BLaER1 treated with 17β-estradiol and CSF1 and Interleukin-3, amounts not matched to agents 10 nM and 100 nM (cell line): ENCODE results near the gene ACTN3.

Experiments
- H3K27ac ChIP-seq, 11 experiments: shearing (Covaris generic); formaldehyde crosslinking; 2 replicates each; pipeline ENCODE4 v1.8.1; 2022
- H3K27me3 ChIP-seq, 11 experiments: shearing (Covaris generic); formaldehyde crosslinking; 2 replicates each; pipeline ENCODE4 v1.8.1; 2022
- H3K36me3 ChIP-seq, 11 experiments: shearing (Covaris generic); formaldehyde crosslinking; 2 replicates each; pipeline ENCODE4 v1.8.1; 2022
- H3K4me1 ChIP-seq, 10 experiments: shearing (Covaris generic); formaldehyde crosslinking; 2 replicates each; pipeline ENCODE4 v1.8.1; 2022
- H3K4me2 ChIP-seq, 11 experiments: shearing (Covaris generic); formaldehyde crosslinking; 2 replicates each; pipeline ENCODE4 v1.8.1; 2022
- H3K4me3 ChIP-seq, 10 experiments: shearing (Covaris generic); formaldehyde crosslinking; 2 replicates each; pipeline ENCODE4 v1.8.1; 2022
- H3K9ac ChIP-seq, 11 experiments: shearing (Covaris generic); formaldehyde crosslinking; 2 replicates each; pipeline ENCODE4 v1.8.1; 2022
- H3K9me3 ChIP-seq, 11 experiments: shearing (Covaris generic); formaldehyde crosslinking; replicated peaks in 1 of 11; 2 replicates each; pipeline ENCODE4 v1.8.1; 2022
- H4K20me1 ChIP-seq, 11 experiments: shearing (Covaris generic); formaldehyde crosslinking; 2 replicates each; pipeline ENCODE4 v1.8.1; 2022
- Cebpa-rat ChIP-seq, 11 experiments: shearing (Covaris generic); IDR thresholded peaks; 2 replicates each; pipeline ENCODE4 v1.8.1; 2022

Gene ACTN3

GRCh38 chr11:66559866-66560676 lies 13.4 kb downstream of the ACTN3 start:
- H3K9me3 ChIP-seq = no peaks in the 10 kb centered on the region
- H3K27me3 ChIP-seq = no peaks in the 10 kb centered on the region; a peak in 1 of 22 replicates
- H3K4me2 ChIP-seq = no peak overlapping the region
- no peak for TF ChIP-seq Cebpa-rat (IDR thresholded peaks at IDR 0.05)
- no peak overlapping the region for H3K9ac ChIP-seq
- peaks cover 0 to 4% (median 0%) of the 10 kb centered on the region in 11 experiments; a peak in 1 of 22 replicates for H4K20me1 ChIP-seq
- H3K36me3 ChIP-seq = no peaks in the 10 kb centered on the region
- no peak overlapping the region for H3K4me3 ChIP-seq
- H3K4me1 ChIP-seq = no peaks in the 10 kb centered on the region
- no peak overlapping the region for H3K27ac ChIP-seq

GRCh38 chr11:66561178-66561974 lies 14.7 kb downstream of the ACTN3 start:
- H3K4me3 ChIP-seq = no peak overlapping the region
- no peaks in the 10 kb centered on the region for H3K36me3 ChIP-seq
- peaks cover 0 to 4% (median 0%) of the 10 kb centered on the region in 11 experiments; a peak in 1 of 22 replicates for H4K20me1 ChIP-seq
- H3K9ac ChIP-seq = no peak overlapping the region
- no peaks in the 10 kb centered on the region for H3K4me1 ChIP-seq
- TF ChIP-seq Cebpa-rat (IDR thresholded peaks at IDR 0.05) = no peak
- H3K27ac ChIP-seq = no peak overlapping the region
- no peaks in the 10 kb centered on the region for H3K9me3 ChIP-seq
- H3K4me2 ChIP-seq = no peak overlapping the region
- H3K27me3 ChIP-seq = peaks cover 0 to 11% (median 5%) of the 10 kb centered on the region in 11 experiments; a peak in 16 of 22 replicates

- H3K27ac ChIP-seq = no peak overlapping the region
- TF ChIP-seq Cebpa-rat (IDR thresholded peaks at IDR 0.05) = no peak
- H3K4me3 ChIP-seq = no peak overlapping the region
- H3K36me3 ChIP-seq = no peaks in the 10 kb centered on the region
- peaks cover 0 to 4% (median 0%) of the 10 kb centered on the region in 11 experiments; a peak in 1 of 22 replicates for H4K20me1 ChIP-seq
- H3K4me2 ChIP-seq = no peak overlapping the region
- H3K9me3 ChIP-seq = no peaks in the 10 kb centered on the region
- H3K9ac ChIP-seq = no peak overlapping the region
- no peaks in the 10 kb centered on the region for H3K4me1 ChIP-seq
- H3K27me3 ChIP-seq = peaks cover 3 to 16% (median 11%) of the 10 kb centered on the region in 11 experiments; a peak in 21 of 22 replicates
Measured at GRCh38 chr11:66561975-66562248, 15.2 kb downstream of the ACTN3 start.

GRCh38 chr11:66562275-66562674 lies 15.6 kb downstream of the ACTN3 start:
- Histone ChIP-seq H3K4me2 (no peak overlapping the region), H3K4me3 (no peak overlapping the region), H3K4me1 (no peaks in the 10 kb centered on the region), H3K9ac (no peak overlapping the region), H4K20me1 (peaks cover 0 to 4% (median 0%) of the 10 kb centered on the region in 11 experiments; a peak in 1 of 22 replicates), H3K36me3 (no peaks in the 10 kb centered on the region), H3K27ac (no peak overlapping the region), H3K27me3 (peaks cover 6 to 20% (median 14%) of the 10 kb centered on the region in 11 experiments), H3K9me3 (peaks cover 0 to 2% (median 0%) of the 10 kb centered on the region in 11 experiments; a peak in 2 of 22 replicates)
- no peak for TF ChIP-seq Cebpa-rat (IDR thresholded peaks at IDR 0.05)

- Histone ChIP-seq H3K36me3 (no peaks in the 10 kb centered on the region), H3K9ac (no peak overlapping the region), H3K27me3 (peaks cover 14 to 28% (median 22%) of the 10 kb centered on the region in 11 experiments), H3K4me3 (no peak overlapping the region), H4K20me1 (peaks cover 0 to 12% (median 0%) of the 10 kb centered on the region in 11 experiments; a peak in 2 of 22 replicates), H3K4me1 (no peaks in the 10 kb centered on the region), H3K9me3 (peaks cover 0 to 10% (median 0%) of the 10 kb centered on the region in 11 experiments; a peak in 5 of 22 replicates), H3K4me2 (no peak overlapping the region), H3K27ac (no peak overlapping the region)
- TF ChIP-seq Cebpa-rat (IDR thresholded peaks at IDR 0.05) = no peak
Measured at GRCh38 chr11:66562907-66563583, 16.3 kb downstream of the ACTN3 start.

GRCh38 chr11:66563832-66564231 lies 17.1 kb downstream of the ACTN3 start:
- H3K9me3 ChIP-seq = peaks cover 0 to 14% (median 0%) of the 10 kb centered on the region in 11 experiments; a peak in 6 of 22 replicates
- no peak overlapping the region for H3K4me3 ChIP-seq
- no peak overlapping the region for H3K27ac ChIP-seq
- no peaks in the 10 kb centered on the region for H3K36me3 ChIP-seq
- no peaks in the 10 kb centered on the region for H3K4me1 ChIP-seq
- no peak for TF ChIP-seq Cebpa-rat (IDR thresholded peaks at IDR 0.05)
- no peak overlapping the region for H3K9ac ChIP-seq
- peaks cover 0 to 17% (median 0%) of the 10 kb centered on the region in 11 experiments; a peak in 2 of 22 replicates for H4K20me1 ChIP-seq
- H3K27me3 ChIP-seq = peaks cover 22 to 36% (median 30%) of the 10 kb centered on the region in 11 experiments
- H3K4me2 ChIP-seq = no peak overlapping the region

- no peak overlapping the region for H3K9ac ChIP-seq
- H3K36me3 ChIP-seq = no peaks in the 10 kb centered on the region
- peaks cover 27 to 43% (median 37%) of the 10 kb centered on the region in 11 experiments for H3K27me3 ChIP-seq
- no peak overlapping the region for H3K27ac ChIP-seq
- no peak overlapping the region for H3K4me3 ChIP-seq
- peaks cover 0 to 17% (median 0%) of the 10 kb centered on the region in 11 experiments; a peak in 2 of 22 replicates for H4K20me1 ChIP-seq
- peaks cover 0 to 14% (median 0%) of the 10 kb centered on the region in 11 experiments; a peak in 6 of 22 replicates for H3K9me3 ChIP-seq
- no peak overlapping the region for H3K4me2 ChIP-seq
- peaks cover 0 to 4% (median 0%) of the 10 kb centered on the region in 10 experiments; a peak in 2 of 20 replicates for H3K4me1 ChIP-seq
- TF ChIP-seq Cebpa-rat (IDR thresholded peaks at IDR 0.05) = no peak
Measured at GRCh38 chr11:66564538-66564937, 17.8 kb downstream of the ACTN3 start.

- H3K9ac ChIP-seq = no peak overlapping the region
- no peak overlapping the region for H3K4me2 ChIP-seq
- peaks cover 27 to 47% (median 41%) of the 10 kb centered on the region in 11 experiments for H3K27me3 ChIP-seq
- peaks cover 0 to 17% (median 0%) of the 10 kb centered on the region in 11 experiments; a peak in 2 of 22 replicates for H4K20me1 ChIP-seq
- H3K4me1 ChIP-seq = peaks cover 0 to 9% (median 1%) of the 10 kb centered on the region in 10 experiments; a peak in 5 of 20 replicates
- no peak overlapping the region for H3K27ac ChIP-seq
- H3K4me3 ChIP-seq = no peak overlapping the region
- no peak for TF ChIP-seq Cebpa-rat (IDR thresholded peaks at IDR 0.05)
- H3K9me3 ChIP-seq = peaks cover 0 to 14% (median 0%) of the 10 kb centered on the region in 11 experiments; a peak in 6 of 22 replicates
- H3K36me3 ChIP-seq = no peaks in the 10 kb centered on the region
Measured at GRCh38 chr11:66564984-66565383, 18.3 kb downstream of the ACTN3 start.
